ENCODE data around the gene MLH1.
A peak's percentile ranks its signal among the peaks of the same experiment; 100 is the strongest.

Gene MLH1

GRCh38 chr3:36964331-36964730 is 29.0 kb upstream of the MLH1 start:
- H2AFZ ChIP-seq (ENCODE audit: low read length), result no peak overlapping the region
- H4K20me1 ChIP-seq (ENCODE audit: insufficient read depth, low read length), result no peaks in the 10 kb centered on the region
- H3K27me3 ChIP-seq (ENCODE audit: insufficient read depth, low read length), result no peaks in the 10 kb centered on the region
- H3K79me2 ChIP-seq (ENCODE audit: insufficient read depth, low read length), result no peaks in the 10 kb centered on the region
- no peak for TF ChIP-seq EZH2 (IDR thresholded peaks at IDR 0.05; ENCODE audit: borderline replicate concordance, low read length)
- TF ChIP-seq CTCF (IDR thresholded peaks at IDR 0.05; ENCODE audit: low read length), result no peak
- no peak overlapping the region for H3K27ac ChIP-seq (ENCODE audit: low read depth, low read length, poor library complexity, severe bottlenecking)
- no peaks in the 10 kb centered on the region for H3K36me3 ChIP-seq (ENCODE audit: insufficient read depth, low read length)
- H3K9me2 ChIP-seq (ENCODE audit: low read depth, low read length), result no peaks in the 10 kb centered on the region
- peaks cover 17% of the 10 kb centered on the region for H3K4me1 ChIP-seq (ENCODE audit: insufficient read depth, low read length, severe bottlenecking)
- H3F3A ChIP-seq (ENCODE audit: insufficient read depth, low read length), result no peaks in the 10 kb centered on the region
- no peak overlapping the region for H3K4me2 ChIP-seq (ENCODE audit: low read length)
- H3K4me3 ChIP-seq (ENCODE audit: low read depth, low read length, poor library complexity, severe bottlenecking), result no peak overlapping the region
- H3K9ac ChIP-seq (ENCODE audit: low read length), result no peak overlapping the region
- no peaks in the 10 kb centered on the region for H3K9me3 ChIP-seq (ENCODE audit: low read length)

GRCh38 chr3:36964817-36965216 is 28.5 kb upstream of the MLH1 start:
- Histone ChIP-seq H3K4me2 (ENCODE audit: low read length) (no peak overlapping the region; the same call in 1 of the 2 replicates), H3F3A (ENCODE audit: insufficient read depth, low read length) (no peaks in the 10 kb centered on the region), H3K79me2 (ENCODE audit: insufficient read depth, low read length) (no peaks in the 10 kb centered on the region), H4K20me1 (ENCODE audit: insufficient read depth, low read length) (no peaks in the 10 kb centered on the region), H3K27ac (ENCODE audit: low read depth, low read length, poor library complexity, severe bottlenecking) (peak overlapping the region; percentile 8), H3K4me3 (ENCODE audit: low read depth, low read length, poor library complexity, severe bottlenecking) (no peak overlapping the region), H3K27me3 (ENCODE audit: insufficient read depth, low read length) (no peaks in the 10 kb centered on the region), H3K9me2 (ENCODE audit: low read depth, low read length) (no peaks in the 10 kb centered on the region), H3K36me3 (ENCODE audit: insufficient read depth, low read length) (no peaks in the 10 kb centered on the region), H3K9me3 (ENCODE audit: low read length) (no peaks in the 10 kb centered on the region), H3K4me1 (ENCODE audit: insufficient read depth, low read length, severe bottlenecking) (peaks cover 21% of the 10 kb centered on the region), H2AFZ (ENCODE audit: low read length) (no peak overlapping the region), H3K9ac (ENCODE audit: low read length) (no peak overlapping the region)
- no peak for TF ChIP-seq CTCF (IDR thresholded peaks at IDR 0.05; ENCODE audit: low read length)
- TF ChIP-seq EZH2 (IDR thresholded peaks at IDR 0.05; ENCODE audit: borderline replicate concordance, low read length), result no peak

GRCh38 chr3:36965440-36965839 is 27.9 kb upstream of the MLH1 start:
- H3K9ac ChIP-seq (ENCODE audit: low read length), result no peak overlapping the region
- no peak overlapping the region for H3K4me3 ChIP-seq (ENCODE audit: low read depth, low read length, poor library complexity, severe bottlenecking)
- H3K9me2 ChIP-seq (ENCODE audit: low read depth, low read length), result no peaks in the 10 kb centered on the region
- H3K27me3 ChIP-seq (ENCODE audit: insufficient read depth, low read length), result no peaks in the 10 kb centered on the region
- H3K79me2 ChIP-seq (ENCODE audit: insufficient read depth, low read length), result no peaks in the 10 kb centered on the region
- no peaks in the 10 kb centered on the region for H3K9me3 ChIP-seq (ENCODE audit: low read length)
- H3K4me1 ChIP-seq (ENCODE audit: insufficient read depth, low read length, severe bottlenecking), result peaks cover 28% of the 10 kb centered on the region
- no peak for TF ChIP-seq EZH2 (IDR thresholded peaks at IDR 0.05; ENCODE audit: borderline replicate concordance, low read length)
- TF ChIP-seq CTCF (IDR thresholded peaks at IDR 0.05; ENCODE audit: low read length), result no peak
- H3F3A ChIP-seq (ENCODE audit: insufficient read depth, low read length), result no peaks in the 10 kb centered on the region
- H3K4me2 ChIP-seq (ENCODE audit: low read length), result no peak overlapping the region
- no peak overlapping the region for H2AFZ ChIP-seq (ENCODE audit: low read length)
- no peaks in the 10 kb centered on the region for H3K36me3 ChIP-seq (ENCODE audit: insufficient read depth, low read length)
- H4K20me1 ChIP-seq (ENCODE audit: insufficient read depth, low read length), result no peaks in the 10 kb centered on the region
- no peak overlapping the region for H3K27ac ChIP-seq (ENCODE audit: low read depth, low read length, poor library complexity, severe bottlenecking)
